DOHH2 (cell line): Measurements from ENCODE around the gene COL6A5.

ENCODE experiments used
- EZH2phosphoT487 ChIP-seq: fragments of 200-600 bp; sonication (generic); IDR thresholded peaks from 2 replicates; pipeline ENCODE4 v1.6.1; 2017; ENCODE audit warnings: borderline replicate concordance, mild to moderate bottlenecking, antibody characterized with exemption, low read length, moderate library complexity, mixed read lengths
- TF ChIP-seq, protein P1 (sequence below): fragments of 200-600 bp; sonication (generic); IDR thresholded peaks from one replicate; pipeline ENCODE4 v1.5.1; 2014; ENCODE audit warnings: antibody characterized with exemption, mild to moderate bottlenecking, low read depth, low read length; ENCODE audit not compliant: poor library complexity, severe bottlenecking

DNA sequence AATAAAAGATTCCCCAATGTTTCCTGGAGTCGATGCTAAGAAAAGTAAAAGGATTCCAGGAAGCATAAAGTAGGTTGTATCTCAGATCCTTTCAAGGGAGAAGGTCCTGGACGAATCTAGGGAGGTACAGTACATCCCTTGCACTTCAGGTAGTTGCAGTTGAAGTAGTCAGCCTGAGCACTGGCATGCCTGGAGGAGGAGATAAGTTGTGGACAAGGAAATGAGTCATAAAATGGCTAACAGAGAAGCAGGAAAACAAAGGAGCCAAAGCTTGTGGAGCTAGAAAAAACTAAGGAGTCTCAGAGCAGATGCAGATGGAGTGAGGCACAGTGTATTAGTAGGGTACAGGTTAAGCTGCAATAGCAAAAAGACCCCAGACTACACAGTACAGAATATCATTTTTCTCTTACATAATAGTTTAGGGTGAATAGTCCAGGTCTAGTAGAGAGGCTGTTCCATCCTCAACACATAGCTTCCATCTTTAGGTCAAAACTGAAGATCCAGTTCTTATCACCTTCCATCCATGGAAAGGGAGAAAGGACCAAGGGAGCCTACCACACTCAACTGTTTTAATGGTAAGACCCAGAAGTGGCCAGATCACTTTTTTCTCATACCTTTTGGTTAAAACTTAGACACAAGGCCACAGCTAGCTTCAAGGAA lies 41.3 kb downstream of the COL6A5 start:
- TF ChIP-seq, protein P1, sequence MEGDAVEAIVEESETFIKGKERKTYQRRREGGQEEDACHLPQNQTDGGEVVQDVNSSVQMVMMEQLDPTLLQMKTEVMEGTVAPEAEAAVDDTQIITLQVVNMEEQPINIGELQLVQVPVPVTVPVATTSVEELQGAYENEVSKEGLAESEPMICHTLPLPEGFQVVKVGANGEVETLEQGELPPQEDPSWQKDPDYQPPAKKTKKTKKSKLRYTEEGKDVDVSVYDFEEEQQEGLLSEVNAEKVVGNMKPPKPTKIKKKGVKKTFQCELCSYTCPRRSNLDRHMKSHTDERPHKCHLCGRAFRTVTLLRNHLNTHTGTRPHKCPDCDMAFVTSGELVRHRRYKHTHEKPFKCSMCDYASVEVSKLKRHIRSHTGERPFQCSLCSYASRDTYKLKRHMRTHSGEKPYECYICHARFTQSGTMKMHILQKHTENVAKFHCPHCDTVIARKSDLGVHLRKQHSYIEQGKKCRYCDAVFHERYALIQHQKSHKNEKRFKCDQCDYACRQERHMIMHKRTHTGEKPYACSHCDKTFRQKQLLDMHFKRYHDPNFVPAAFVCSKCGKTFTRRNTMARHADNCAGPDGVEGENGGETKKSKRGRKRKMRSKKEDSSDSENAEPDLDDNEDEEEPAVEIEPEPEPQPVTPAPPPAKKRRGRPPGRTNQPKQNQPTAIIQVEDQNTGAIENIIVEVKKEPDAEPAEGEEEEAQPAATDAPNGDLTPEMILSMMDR, result no peak
- no peak for TF ChIP-seq EZH2phosphoT487
